Sigmoid colon (tissue), 3 donors: ENCODE results near the gene CACNA1E.

Experiments used
- CTCF ChIP-seq, 4 experiments: fragments of 450-650 bp in 3 of 4; fragments of 200-600 bp in 1 of 4; IDR thresholded peaks; one replicate each; pipeline ENCODE4 v1.5.1; 2016 to 2019; ENCODE audit warnings: antibody characterized with exemption in 4 of 4, mild to moderate bottlenecking in 3 of 4, moderate library complexity in 2 of 4
- POLR2A ChIP-seq, 2 donors: fragments of 450-650 bp; IDR thresholded peaks; one replicate each; pipeline ENCODE4 v1.6.1; 2016; ENCODE audit warnings: antibody characterized with exemption in 2 of 2, mild to moderate bottlenecking in 2 of 2, moderate library complexity in 2 of 2

- TF ChIP-seq CTCF (IDR thresholded peaks at IDR 0.05) (no peak), POLR2A (IDR thresholded peaks at IDR 0.05) (no peak)
Observed at GRCh38 chr1:181626279-181626938, 143.1 kb downstream of the CACNA1E start.
